ENCODE measurements around the gene THOC1. TPM values are rescaled to one million over a fixed set of nuclear protein-coding genes. Genes with fewer than 3 reads are reported as not detected.

Gene THOC1
- total RNA-seq, 1 experiment from 2014 or later: 74.5 TPM

DNA sequence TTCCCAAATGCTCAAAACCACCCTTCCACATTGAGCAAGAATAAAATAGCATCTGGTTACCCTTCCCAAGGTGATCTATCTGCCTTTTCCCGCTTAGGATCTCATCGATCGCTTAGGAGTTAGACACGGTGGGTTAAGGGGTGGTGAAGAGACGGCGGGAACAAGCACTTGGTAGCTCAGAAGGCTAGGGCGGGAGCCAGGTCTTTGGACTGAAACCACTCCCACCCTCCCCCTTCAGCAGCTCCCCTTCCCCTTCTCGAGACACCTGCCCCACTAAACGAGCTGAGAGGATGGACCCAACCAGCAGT is 513 bp downstream of the THOC1 start:
- Histone ChIP-seq H2AFZ (ENCODE audit: low read length) (no peak overlapping the region), H3K18ac (ENCODE audit: insufficient read length, low read depth, low read length) (peak overlapping the region; percentile 53), H3K56ac (ENCODE audit: insufficient read length, low read depth, low read length) (no peak overlapping the region), H3K79me2 (ENCODE audit: insufficient read depth, low read length) (peaks cover 6% of the 10 kb centered on the region; the same call in 1 of the 2 replicates), H2BK15ac (ENCODE audit: low read depth, low read length) (no peak overlapping the region), H2AK5ac (ENCODE audit: insufficient read length, low read length) (no peak overlapping the region), H3K23ac (ENCODE audit: insufficient read length, low read depth, low read length) (no peak overlapping the region), H4K20me1 (ENCODE audit: control insufficient read depth, insufficient read depth, insufficient read length) (no peaks in the 10 kb centered on the region), H3K27me3 (ENCODE audit: insufficient read depth, low read length) (no peaks in the 10 kb centered on the region), H3K23me2 (ENCODE audit: insufficient read length, low read depth, low read length, poor library complexity, severe bottlenecking) (peaks cover 4% of the 10 kb centered on the region), H3K79me1 (ENCODE audit: insufficient read depth, low read depth, low read length, poor library complexity, severe bottlenecking) (no peaks in the 10 kb centered on the region), H2BK120ac (ENCODE audit: low read depth, low read length, poor library complexity, severe bottlenecking) (no peak overlapping the region), H3K9ac (ENCODE audit: extremely low read depth, insufficient read length, low read length) (peak overlapping the region; percentile 57), H4K91ac (ENCODE audit: insufficient read length, low read depth, low read length) (no peak overlapping the region), H3T11ph (ENCODE audit: low read length) (no peak overlapping the region), H3K4me1 (ENCODE audit: insufficient read depth, low read length) (0 out of 2 replicates have a peak, but pooled peaks cover under 1% of the 10 kb centered on the region), H3K4ac (ENCODE audit: low read depth, low read length) (no peak overlapping the region), H3K27ac (ENCODE audit: insufficient read length, low read depth, low read length) (no peak overlapping the region), H2BK20ac (ENCODE audit: low read depth, low read length, poor library complexity, severe bottlenecking) (no peak overlapping the region), H4K8ac (replicated peaks; ENCODE audit: insufficient read length, low read depth, low read length) (no peak overlapping the region), H4K5ac (ENCODE audit: insufficient read length, low read depth, low read length) (no peak overlapping the region), H3K9me3 (ENCODE audit: control insufficient read depth, low read depth, low read length) (no peaks in the 10 kb centered on the region), H3K4me2 (ENCODE audit: insufficient read depth, insufficient read length, low read length) (peak overlapping the region; percentile 90), H2BK5ac (ENCODE audit: insufficient read length, low read length) (no peak overlapping the region), H3K14ac (ENCODE audit: insufficient read depth, low read length) (peak overlapping the region; percentile 27; the same call in 1 of the 2 replicates), H2BK12ac (ENCODE audit: insufficient read length, low read depth, low read length) (no peak overlapping the region)
- peak overlapping the region; percentile 91 to 97 for H3K4me3 Mint-ChIP-seq
- no peak for DNase-seq
- no peaks in the 10 kb centered on the region for H3K9me3 Mint-ChIP-seq
- peak overlapping the region in 1 of 3 experiments; percentile 99; a peak in 3 of 7 replicates for H3K27ac Mint-ChIP-seq
- no CpG with 5 or more reads among the region's 9 CpGs for WGBS (ENCODE audit: extremely low coverage, insufficient read length, low lambda C conversion rate)
- H3K4me1 Mint-ChIP-seq: peaks cover 25 to 27% of the 10 kb centered on the region in 2 experiments
- no peak for TF ChIP-seq CTCF (conservative IDR thresholded peaks at IDR 0.05)
- H3K27me3 Mint-ChIP-seq (ENCODE audit: low read depth): no peaks in the 10 kb centered on the region
- H3K36me3 Mint-ChIP-seq (ENCODE audit: insufficient read depth in 1 of 3, low read depth in 3 of 3): peaks cover 9 to 30% (median 25%) of the 10 kb centered on the region in 3 experiments; a peak in 6 of 7 replicates

Measured in H9 (cell line).